ENCODE measurements around the gene ATP1B1. TPM values are rescaled to one million over a fixed set of nuclear protein-coding genes. Genes with fewer than 3 reads are reported as not detected.

The ATP1B1 gene
- total RNA-seq, 1 donor from 2014 or later = 77.3 TPM

DNA sequence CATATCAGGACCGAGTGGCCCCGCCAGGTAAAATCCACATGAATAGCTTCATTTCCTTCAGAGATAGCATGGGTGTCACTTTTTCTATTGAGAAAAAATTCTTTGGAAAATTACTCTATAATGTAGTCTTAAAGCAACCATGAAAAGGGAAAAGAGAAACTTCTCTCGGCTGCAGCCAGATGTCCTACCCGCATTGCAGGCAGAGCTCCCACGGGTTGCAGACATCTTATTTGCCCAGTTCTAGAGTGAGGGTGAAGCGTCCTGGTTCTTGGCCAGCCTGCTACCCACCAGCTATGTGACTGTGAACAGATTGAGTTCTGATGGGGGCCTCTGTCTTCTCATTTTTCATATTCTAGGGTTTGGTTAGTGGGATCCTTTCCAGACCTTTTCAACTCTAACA, 5.0 kb downstream of the ATP1B1 start:
- no peak overlapping the region for H3K4me3 ChIP-seq (ENCODE audit: low read depth, low read length)

DNA sequence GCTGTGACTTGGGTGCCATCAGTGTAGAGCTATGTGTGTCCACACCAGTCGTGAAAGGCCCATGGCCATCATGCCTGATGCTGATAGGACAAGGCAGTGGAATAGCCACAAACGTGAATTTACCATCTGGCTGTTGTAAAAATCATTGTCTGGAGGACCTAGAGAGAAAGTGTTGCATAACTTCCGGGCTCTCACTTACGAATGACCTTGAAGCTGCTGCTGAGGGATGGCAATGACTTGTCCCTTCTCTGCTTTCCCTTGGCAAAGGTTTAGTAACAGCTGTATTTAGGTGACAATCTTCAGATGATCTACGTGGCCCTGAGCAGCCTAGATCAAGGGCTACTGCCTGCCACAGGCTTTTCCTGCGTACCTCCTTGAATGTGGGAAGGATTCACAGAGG, 5.8 kb downstream of the ATP1B1 start:
- H3K4me3 ChIP-seq (ENCODE audit: low read depth, low read length) = no peak overlapping the region

More for the DNA sequence above, 5.0 kb downstream of the ATP1B1 start:
- DNase-seq (ENCODE audit: low read depth) = no peak
- TF ChIP-seq, protein P1, sequence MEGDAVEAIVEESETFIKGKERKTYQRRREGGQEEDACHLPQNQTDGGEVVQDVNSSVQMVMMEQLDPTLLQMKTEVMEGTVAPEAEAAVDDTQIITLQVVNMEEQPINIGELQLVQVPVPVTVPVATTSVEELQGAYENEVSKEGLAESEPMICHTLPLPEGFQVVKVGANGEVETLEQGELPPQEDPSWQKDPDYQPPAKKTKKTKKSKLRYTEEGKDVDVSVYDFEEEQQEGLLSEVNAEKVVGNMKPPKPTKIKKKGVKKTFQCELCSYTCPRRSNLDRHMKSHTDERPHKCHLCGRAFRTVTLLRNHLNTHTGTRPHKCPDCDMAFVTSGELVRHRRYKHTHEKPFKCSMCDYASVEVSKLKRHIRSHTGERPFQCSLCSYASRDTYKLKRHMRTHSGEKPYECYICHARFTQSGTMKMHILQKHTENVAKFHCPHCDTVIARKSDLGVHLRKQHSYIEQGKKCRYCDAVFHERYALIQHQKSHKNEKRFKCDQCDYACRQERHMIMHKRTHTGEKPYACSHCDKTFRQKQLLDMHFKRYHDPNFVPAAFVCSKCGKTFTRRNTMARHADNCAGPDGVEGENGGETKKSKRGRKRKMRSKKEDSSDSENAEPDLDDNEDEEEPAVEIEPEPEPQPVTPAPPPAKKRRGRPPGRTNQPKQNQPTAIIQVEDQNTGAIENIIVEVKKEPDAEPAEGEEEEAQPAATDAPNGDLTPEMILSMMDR (IDR thresholded peaks at IDR 0.05; ENCODE audit: insufficient read depth, low read length, poor library complexity, severe bottlenecking) = no peak
- H3K36me3 ChIP-seq (ENCODE audit: control insufficient read depth, insufficient read depth, low read length) = no peaks in the 10 kb centered on the region
- no peaks in the 10 kb centered on the region for H3K27me3 ChIP-seq (ENCODE audit: control insufficient read depth, insufficient read depth, low read length)

DNA sequence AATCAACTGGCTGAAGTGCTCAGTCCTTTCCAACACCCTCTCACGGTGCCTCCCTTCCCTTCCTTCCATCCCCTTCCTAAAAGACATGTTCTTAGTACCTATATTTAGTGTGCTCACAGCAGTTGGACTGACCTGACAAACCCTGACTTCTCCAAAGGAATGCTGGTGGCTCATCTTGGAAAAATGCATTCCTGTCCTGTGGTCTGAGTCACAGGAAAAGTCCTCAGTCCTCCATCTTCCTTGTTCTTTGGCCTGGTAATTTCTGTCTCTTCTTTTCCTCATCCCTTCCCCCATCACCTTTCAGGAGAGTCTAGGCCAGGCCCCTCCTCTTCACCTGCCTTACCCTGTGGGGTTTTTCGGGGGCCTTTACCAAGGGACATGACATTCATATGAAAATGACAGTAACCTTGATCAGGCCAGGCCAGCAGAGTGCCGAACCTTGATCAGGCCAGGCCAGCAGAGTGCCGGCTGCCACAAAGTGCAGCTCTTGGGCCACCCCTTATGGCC, 7.2 kb downstream of the ATP1B1 start:
- no peak overlapping the region for H3K4me3 ChIP-seq (ENCODE audit: low read depth, low read length)
- DNase-seq (ENCODE audit: low read depth) = peak; percentile 93
- H3K27me3 ChIP-seq (ENCODE audit: control insufficient read depth, insufficient read depth, low read length) = no peaks in the 10 kb centered on the region
- no peaks in the 10 kb centered on the region for H3K36me3 ChIP-seq (ENCODE audit: control insufficient read depth, insufficient read depth, low read length)
- TF ChIP-seq, protein P1 (IDR thresholded peaks at IDR 0.05; ENCODE audit: insufficient read depth, low read length, poor library complexity, severe bottlenecking) = no peak

More for the DNA sequence above, 5.8 kb downstream of the ATP1B1 start:
- H3K36me3 ChIP-seq (ENCODE audit: control insufficient read depth, insufficient read depth, low read length) = no peaks in the 10 kb centered on the region
- TF ChIP-seq, protein P1 (IDR thresholded peaks at IDR 0.05; ENCODE audit: insufficient read depth, low read length, poor library complexity, severe bottlenecking) = no peak
- no peaks in the 10 kb centered on the region for H3K27me3 ChIP-seq (ENCODE audit: control insufficient read depth, insufficient read depth, low read length)
- no peak for DNase-seq (ENCODE audit: low read depth)

DNA sequence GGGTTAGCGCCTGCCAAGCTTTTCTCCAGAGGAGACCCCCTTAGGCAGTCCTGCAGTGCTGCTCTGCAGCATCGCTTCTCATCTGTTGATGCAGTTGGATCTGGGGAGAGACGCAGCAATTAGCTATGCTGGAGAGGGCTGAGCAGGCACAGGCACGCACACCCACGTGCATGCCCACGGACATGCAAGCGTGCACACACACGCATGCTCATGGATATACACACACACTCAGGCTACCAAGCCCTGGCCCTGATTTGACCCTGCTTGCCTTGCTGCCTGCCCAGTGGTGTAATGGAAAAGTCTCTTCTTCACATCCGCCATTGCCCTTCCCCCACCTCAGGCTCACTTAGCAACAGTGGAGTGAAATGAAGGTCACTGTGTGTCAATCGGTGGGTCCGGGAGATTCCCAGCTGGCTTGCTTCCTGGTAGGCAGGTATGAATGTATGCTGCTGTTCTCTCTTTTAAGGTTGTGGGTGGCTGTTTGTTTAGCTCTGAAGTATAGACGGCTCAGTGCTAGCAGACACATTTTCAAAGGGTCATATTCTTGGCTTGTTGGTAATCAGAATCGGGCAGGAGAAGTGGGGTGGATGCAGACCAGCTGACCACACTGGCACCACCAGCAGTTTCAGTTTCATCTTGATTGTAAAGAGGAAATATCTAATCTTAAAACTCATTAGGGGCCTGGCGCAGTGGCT, 9.5 kb downstream of the ATP1B1 start:
- H3K4me3 ChIP-seq (ENCODE audit: low read depth, low read length) = no peak overlapping the region
- DNase-seq (ENCODE audit: low read depth) = no peak
- TF ChIP-seq, protein P1 (IDR thresholded peaks at IDR 0.05; ENCODE audit: insufficient read depth, low read length, poor library complexity, severe bottlenecking) = no peak
- H3K36me3 ChIP-seq (ENCODE audit: control insufficient read depth, insufficient read depth, low read length) = no peaks in the 10 kb centered on the region
- no peaks in the 10 kb centered on the region for H3K27me3 ChIP-seq (ENCODE audit: control insufficient read depth, insufficient read depth, low read length)

DNA sequence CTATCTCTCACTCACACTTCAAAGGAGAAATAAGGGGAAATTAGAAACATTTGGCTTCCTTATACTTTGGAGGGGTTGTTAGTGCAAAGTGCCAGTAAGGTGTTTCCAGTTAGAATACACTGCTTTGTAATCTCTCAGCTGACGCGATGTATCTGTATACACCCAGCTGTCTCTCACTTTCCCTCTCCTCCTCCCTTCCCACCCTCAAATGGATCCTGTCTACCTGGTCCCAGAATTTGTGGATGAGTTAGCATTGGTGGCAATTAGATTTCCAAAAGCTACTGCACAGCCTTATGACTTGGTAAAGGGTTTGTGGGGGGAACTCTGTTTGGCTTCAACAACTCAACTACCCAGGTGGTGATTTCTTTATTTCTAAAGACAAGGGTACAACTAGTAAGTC, 10.5 kb downstream of the ATP1B1 start:
- TF ChIP-seq, protein P1 (IDR thresholded peaks at IDR 0.05; ENCODE audit: insufficient read depth, low read length, poor library complexity, severe bottlenecking) = no peak
- no peak for DNase-seq (ENCODE audit: low read depth)
- H3K36me3 ChIP-seq (ENCODE audit: control insufficient read depth, insufficient read depth, low read length) = no peaks in the 10 kb centered on the region

DNA sequence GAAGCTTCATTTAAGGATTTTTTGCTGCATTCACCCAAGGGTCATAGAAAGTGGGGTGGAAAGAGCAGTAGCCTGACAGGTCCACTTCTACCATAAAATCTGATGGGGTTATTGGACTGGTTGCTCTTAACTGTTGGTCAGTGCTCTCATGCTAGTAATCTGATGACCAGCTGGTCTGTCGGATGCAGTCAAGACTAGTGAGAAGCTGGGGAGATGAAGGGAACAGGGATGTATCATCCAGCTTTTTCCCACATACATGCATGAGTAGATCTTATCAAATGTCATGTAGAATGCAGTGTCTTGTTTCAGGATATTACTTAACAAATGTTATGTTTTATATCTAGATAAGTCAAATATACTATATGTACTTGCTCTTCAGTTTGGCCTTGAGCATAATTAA, 11.1 kb downstream of the ATP1B1 start:
- DNase-seq (ENCODE audit: low read depth) = no peak
- no peaks in the 10 kb centered on the region for H3K27me3 ChIP-seq (ENCODE audit: control insufficient read depth, insufficient read depth, low read length)
- TF ChIP-seq, protein P1 (IDR thresholded peaks at IDR 0.05; ENCODE audit: insufficient read depth, low read length, poor library complexity, severe bottlenecking) = no peak
- no peak overlapping the region for H3K4me3 ChIP-seq (ENCODE audit: low read depth, low read length)
- H3K36me3 ChIP-seq (ENCODE audit: control insufficient read depth, insufficient read depth, low read length) = no peaks in the 10 kb centered on the region

More for the DNA sequence above, 10.5 kb downstream of the ATP1B1 start:
- Histone ChIP-seq H3K4me3 (ENCODE audit: low read depth, low read length) (no peak overlapping the region), H3K27me3 (ENCODE audit: control insufficient read depth, insufficient read depth, low read length) (no peaks in the 10 kb centered on the region)
